ENCODE results near the gene ADCY3. TPM values are rescaled to one million over a fixed set of nuclear protein-coding genes. Genes with fewer than 3 reads are reported as not detected.

Gene ADCY3
- total and polyA plus RNA-seq, 2 of the 13 experiments (the other 11 are each of a cell fraction or from before 2014, with no cell fraction given): 0.11 to 0.61 TPM

- no TSS peak for BruUV-seq (replicated peaks)
- DNase-seq (ENCODE audit: low spot score) (no peak), FAIRE-seq (no peak), ATAC-seq (no peak)
- Histone ChIP-seq H3K9ac (ENCODE audit: insufficient read depth, low read depth, low read length) (no peak overlapping the region), H2AFZ (ENCODE audit: low read length) (no peak overlapping the region), H3K4me3 (replicated peaks in 1 of 3; ENCODE audit: insufficient read depth in 1 of 3, low read depth in 2 of 3, low read length in 3 of 3) (no peak overlapping the region), H3K4me1 (ENCODE audit: insufficient read depth, low read length) (peaks cover 6% of the 10 kb centered on the region; the same call in 1 of the 2 replicates), H3K4me2 (ENCODE audit: low read depth, low read length) (no peak overlapping the region), H3K27me3 (ENCODE audit: control insufficient read depth in 1 of 2, insufficient read depth in 2 of 2, low read length in 2 of 2) (peaks cover 1 to 26% of the 10 kb centered on the region in 2 experiments; a peak in 2 of 5 replicates), H3K27ac (ENCODE audit: extremely low read length, insufficient read depth, low read length) (no peak overlapping the region), H3K36me3 (replicated peaks in 1 of 2; ENCODE audit: control insufficient read depth in 1 of 2, insufficient read depth in 2 of 2, low read length in 2 of 2) (no peaks in the 10 kb centered on the region), H3K9me3 (ENCODE audit: low read length) (peaks cover 20% of the 10 kb centered on the region), H3K79me2 (ENCODE audit: insufficient read depth, low read length) (no peaks in the 10 kb centered on the region), H4K20me1 (ENCODE audit: insufficient read depth, low read length) (no peaks in the 10 kb centered on the region; the same call in 1 of the 2 replicates)
- TF ChIP-seq SOX5 (CRISPR knock-in tag; IDR thresholded peaks at IDR 0.05; ENCODE audit: borderline replicate concordance) (peak; percentile 41; the same call in 1 of the 2 replicates), FOXA1 (IDR thresholded peaks at IDR 0.05) (0 out of 2 replicates have a peak, but pooled peaks have one; percentile 25), FOXA1 (CRISPR knock-in tag; IDR thresholded peaks at IDR 0.05) (no peak), ZNF331 (CRISPR knock-in tag; IDR thresholded peaks at IDR 0.05) (no peak), SOX13 (IDR thresholded peaks at IDR 0.05) (no peak), SOX13 (CRISPR knock-in tag; conservative IDR thresholded peaks at IDR 0.05 in 1 of 2, IDR thresholded peaks at IDR 0.05 in 1 of 2) (peak in 1 of 2 experiments; percentile 21; a peak in 1 of 4 replicates), FOXP1 (IDR thresholded peaks at IDR 0.05) (no peak), FOXP1 (CRISPR knock-in tag; IDR thresholded peaks at IDR 0.05) (0 out of 2 replicates have a peak, but pooled peaks have one; percentile 25), PLSCR1 (CRISPR knock-in tag; IDR thresholded peaks at IDR 0.05; ENCODE audit: borderline replicate concordance) (no peak), ZNF225 (CRISPR knock-in tag; IDR thresholded peaks at IDR 0.05) (no peak)
- in situ Hi-C loops (cut with HindIII; ENCODE audit: extremely low pct_ligation_motif_present, low pct_unique_long_range_greater_than_20kb): no loop called here
- ChIA-PET POLR2A (no interaction called here), CTCF (ENCODE audit: low intra/inter-chr PET ratio, low total read pairs) (no interaction called here)
- intact Hi-C loops (cut with micrococcal nuclease; ENCODE audit: unreplicated experiment): loop anchor here (2.0 kb wide), 1 partner anchor 25 kb away; no protein-coding TSS in a partner anchor
- WGBS (ENCODE audit: low lambda C conversion rate): 2% methylated on average over 3 of the region's 3 CpGs
These were observed 26.1 kb downstream of the ADCY3 start for GRCh38 chr2:24893934-24894333.

Data from HepG2 (cell line).